ENCODE data around the gene SPATS2L. TPM values are rescaled to one million over a fixed set of nuclear protein-coding genes. Genes with fewer than 3 reads are reported as not detected.

The SPATS2L gene
- polyA plus RNA-seq, 4 donors = 66.7 to 104 (median 96.0) TPM

DNA sequence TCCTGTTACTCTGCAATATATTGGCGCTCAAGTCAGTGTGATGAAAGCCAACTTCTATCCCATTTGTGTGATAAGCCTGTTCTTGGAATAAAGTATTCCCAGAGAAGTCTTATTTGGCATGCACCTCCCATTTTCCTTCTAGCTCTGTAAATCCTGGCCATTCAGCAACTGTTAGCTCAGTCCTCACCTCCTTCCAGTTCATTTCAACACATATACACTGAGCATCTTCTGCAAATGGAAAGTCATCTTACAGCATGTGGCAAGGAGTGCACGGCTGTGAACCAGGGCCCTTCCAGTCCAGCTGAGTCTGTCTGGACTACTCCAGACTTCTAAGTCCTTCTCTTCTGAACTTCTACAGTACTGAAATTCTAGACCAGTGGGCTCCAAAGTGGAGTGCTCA is 53.1 kb downstream of the SPATS2L start:
- Histone ChIP-seq H3K4me1 (ENCODE audit: control insufficient read depth in 3 of 3, insufficient read depth in 2 of 3, low read depth in 1 of 3, low read length in 2 of 3) (peaks cover 0 to 7% (median 4%) of the 10 kb centered on the region in 3 donors), H3K4me3 (ENCODE audit: low read depth in 1 of 3, low read length in 3 of 3) (no peak overlapping the region), H3K9me3 (ENCODE audit: control insufficient read depth in 2 of 2, insufficient read depth in 1 of 2, low read depth in 1 of 2, low read length in 1 of 2) (no peaks in the 10 kb centered on the region), H3K27ac (ENCODE audit: low read depth in 1 of 3, low read length in 2 of 3) (no peak overlapping the region), H3K27me3 (ENCODE audit: control insufficient read depth in 3 of 3, insufficient read depth in 3 of 3, low read length in 3 of 3) (no peaks in the 10 kb centered on the region), H3K36me3 (ENCODE audit: control insufficient read depth in 3 of 3, insufficient read depth in 2 of 3, low read depth in 1 of 3, low read length in 3 of 3) (peaks cover 0 to 6% (median 0%) of the 10 kb centered on the region in 3 donors)
- 92 to 95% (median 92%) methylated on average over 2 of the region's 2 CpGs for WGBS, 3 donors
- FAIRE-seq (no peak), DNase-seq (no peak)

DNA sequence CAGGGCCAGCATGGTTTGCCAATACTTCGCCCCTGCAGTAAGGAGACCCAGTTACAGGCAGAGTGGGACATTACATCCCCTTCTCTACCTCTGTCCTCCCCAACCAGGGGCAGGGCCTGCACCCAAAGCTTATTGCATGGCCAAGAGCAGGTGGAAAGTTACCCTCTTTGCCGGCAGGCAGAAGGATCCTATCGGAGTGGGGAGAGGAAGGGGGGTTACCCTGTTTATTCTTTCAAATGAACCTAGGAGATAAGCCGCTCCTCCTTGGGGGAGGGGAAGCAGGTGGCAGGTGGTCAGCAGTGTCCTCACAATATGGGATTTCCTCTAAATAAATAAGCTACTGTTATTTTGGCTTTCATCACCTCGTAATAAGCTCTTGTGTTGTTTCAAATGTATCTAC is 53.9 kb downstream of the SPATS2L start:
- no peak overlapping the region for H3K4me3 ChIP-seq (ENCODE audit: low read depth in 1 of 3, low read length in 3 of 3)
- H3K4me1 ChIP-seq (ENCODE audit: control insufficient read depth in 3 of 3, insufficient read depth in 2 of 3, low read depth in 1 of 3, low read length in 2 of 3) = peaks cover 0 to 4% (median 2%) of the 10 kb centered on the region in 3 donors
- no peak overlapping the region for H3K27ac ChIP-seq (ENCODE audit: low read depth in 1 of 3, low read length in 2 of 3)
- no peaks in the 10 kb centered on the region for H3K9me3 ChIP-seq (ENCODE audit: control insufficient read depth in 2 of 2, insufficient read depth in 1 of 2, low read depth in 1 of 2, low read length in 1 of 2)
- H3K36me3 ChIP-seq (ENCODE audit: control insufficient read depth in 3 of 3, insufficient read depth in 2 of 3, low read depth in 1 of 3, low read length in 3 of 3) = peaks cover 0 to 6% (median 0%) of the 10 kb centered on the region in 3 donors
- DNase-seq (no peak), FAIRE-seq (no peak)
- WGBS, 3 donors = 62 to 81% (median 80%) methylated on average over 5 of the region's 5 CpGs
- no peaks in the 10 kb centered on the region for H3K27me3 ChIP-seq (ENCODE audit: control insufficient read depth in 3 of 3, insufficient read depth in 3 of 3, low read length in 3 of 3)

DNA sequence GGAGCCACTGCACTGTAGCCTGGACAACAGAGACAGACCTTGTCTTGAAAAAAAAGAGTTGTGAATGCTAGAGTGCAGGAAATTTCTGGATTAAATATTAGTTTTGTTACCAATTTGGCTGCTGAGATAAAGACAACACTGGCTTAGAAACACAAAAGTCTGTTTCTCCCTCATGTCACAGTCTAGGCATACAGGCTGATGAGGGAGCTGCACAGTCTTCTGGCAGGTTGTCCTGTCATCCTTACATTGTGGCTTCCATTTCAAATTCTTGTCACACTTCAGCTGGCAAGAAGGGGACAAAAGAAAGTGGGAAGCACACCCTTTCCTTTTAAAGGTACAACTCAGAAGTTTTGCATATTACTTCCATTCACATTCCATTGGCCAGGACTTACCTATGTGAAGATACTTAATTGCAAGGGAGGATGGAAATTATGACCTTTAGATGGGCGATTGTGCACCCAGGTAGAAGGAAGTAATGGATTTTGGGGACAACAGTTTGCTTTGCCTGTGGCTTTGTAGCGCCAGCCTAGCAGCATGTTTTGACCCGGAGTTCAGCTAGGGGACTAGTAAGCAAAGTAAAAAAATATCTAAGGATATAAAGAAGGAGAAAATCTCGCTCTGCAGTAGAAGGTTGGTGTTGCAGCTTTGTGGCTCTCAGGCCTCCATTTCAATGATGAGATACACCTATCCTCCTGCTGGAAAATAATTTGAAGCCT is 55.9 kb downstream of the SPATS2L start:
- FAIRE-seq = no peak
- Histone ChIP-seq H3K36me3 (ENCODE audit: control insufficient read depth in 3 of 3, insufficient read depth in 2 of 3, low read depth in 1 of 3, low read length in 3 of 3) (peaks cover 0 to 6% (median 0%) of the 10 kb centered on the region in 3 donors), H3K4me3 (ENCODE audit: low read depth in 1 of 3, low read length in 3 of 3) (no peak overlapping the region), H3K27ac (ENCODE audit: low read depth in 1 of 3, low read length in 2 of 3) (no peak overlapping the region), H3K27me3 (ENCODE audit: control insufficient read depth in 3 of 3, insufficient read depth in 3 of 3, low read length in 3 of 3) (no peaks in the 10 kb centered on the region), H3K9me3 (ENCODE audit: control insufficient read depth in 2 of 2, insufficient read depth in 1 of 2, low read depth in 1 of 2, low read length in 1 of 2) (no peaks in the 10 kb centered on the region), H3K4me1 (ENCODE audit: control insufficient read depth in 3 of 3, insufficient read depth in 2 of 3, low read depth in 1 of 3, low read length in 2 of 3) (peaks cover 0 to 2% (median 0%) of the 10 kb centered on the region in 3 donors)
- 89 to 98% (median 91%) methylated on average over 4 of the region's 4 CpGs for WGBS, 3 donors
- DNase-seq = no peak

DNA sequence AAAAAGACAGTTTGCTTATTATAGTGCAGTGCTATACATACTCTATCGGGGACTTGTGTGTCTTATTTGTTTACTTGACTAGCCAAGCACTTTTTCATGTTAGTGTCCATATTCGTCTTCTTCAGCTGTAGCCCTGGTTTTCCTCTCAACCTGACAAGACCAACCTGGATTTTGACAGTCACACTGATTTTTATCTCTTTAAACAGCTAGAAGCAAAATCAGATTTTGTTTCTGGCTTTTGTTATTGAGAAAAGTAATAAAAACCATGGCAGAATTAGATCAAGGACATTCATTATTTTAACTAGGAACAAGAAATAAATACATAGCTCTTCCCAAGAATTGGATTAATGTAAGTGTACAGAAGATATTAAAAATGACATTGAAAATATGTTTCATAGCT is 56.8 kb downstream of the SPATS2L start:
- FAIRE-seq (no peak), DNase-seq (no peak)
- Histone ChIP-seq H3K9me3 (ENCODE audit: control insufficient read depth in 2 of 2, insufficient read depth in 1 of 2, low read depth in 1 of 2, low read length in 1 of 2) (no peaks in the 10 kb centered on the region), H3K27me3 (ENCODE audit: control insufficient read depth in 3 of 3, insufficient read depth in 3 of 3, low read length in 3 of 3) (no peaks in the 10 kb centered on the region), H3K4me1 (ENCODE audit: control insufficient read depth in 3 of 3, insufficient read depth in 2 of 3, low read depth in 1 of 3, low read length in 2 of 3) (peaks cover 0 to 2% (median 0%) of the 10 kb centered on the region in 3 donors), H3K4me3 (ENCODE audit: low read depth in 1 of 3, low read length in 3 of 3) (no peak overlapping the region), H3K36me3 (ENCODE audit: control insufficient read depth in 3 of 3, insufficient read depth in 2 of 3, low read depth in 1 of 3, low read length in 3 of 3) (peaks cover 0 to 6% (median 0%) of the 10 kb centered on the region in 3 donors), H3K27ac (ENCODE audit: low read depth in 1 of 3, low read length in 2 of 3) (no peak overlapping the region)
- 78 to 91% (median 86%) methylated on average over 2 of the region's 2 CpGs for WGBS, 3 donors

DNA sequence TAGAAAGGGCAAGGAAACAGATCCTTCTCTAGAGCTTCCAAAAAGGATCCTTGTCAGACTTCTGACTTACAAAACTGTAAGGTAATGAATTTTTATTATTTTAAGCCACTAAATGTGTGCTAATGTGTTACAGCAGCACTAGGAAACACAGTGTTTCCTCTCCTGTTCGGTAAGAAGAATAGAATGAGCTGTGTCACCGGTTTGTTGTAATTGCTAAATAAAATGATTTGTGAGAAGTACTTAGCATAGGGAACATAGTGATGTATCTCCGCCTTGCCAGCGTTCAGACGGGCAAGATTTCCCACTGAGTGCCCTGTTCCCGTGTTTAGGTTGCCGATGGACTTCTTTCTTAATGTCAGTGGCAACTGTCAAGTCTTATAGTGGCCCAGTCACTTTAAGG is 57.6 kb downstream of the SPATS2L start:
- no peak for DNase-seq
- no peak overlapping the region for H3K27ac ChIP-seq (ENCODE audit: low read depth in 1 of 3, low read length in 2 of 3)
- H3K9me3 ChIP-seq (ENCODE audit: control insufficient read depth in 2 of 2, insufficient read depth in 1 of 2, low read depth in 1 of 2, low read length in 1 of 2) = no peaks in the 10 kb centered on the region
- no peaks in the 10 kb centered on the region for H3K27me3 ChIP-seq (ENCODE audit: control insufficient read depth in 3 of 3, insufficient read depth in 3 of 3, low read length in 3 of 3)
- FAIRE-seq = no peak
- peaks cover 0 to 6% (median 0%) of the 10 kb centered on the region in 3 donors for H3K36me3 ChIP-seq (ENCODE audit: control insufficient read depth in 3 of 3, insufficient read depth in 2 of 3, low read depth in 1 of 3, low read length in 3 of 3)
- 81 to 90% (median 88%) methylated on average over 7 of the region's 7 CpGs for WGBS, 3 donors
- H3K4me1 ChIP-seq (ENCODE audit: control insufficient read depth in 3 of 3, insufficient read depth in 2 of 3, low read depth in 1 of 3, low read length in 2 of 3) = peaks cover 0 to 2% (median 0%) of the 10 kb centered on the region in 3 donors
- no peak overlapping the region for H3K4me3 ChIP-seq (ENCODE audit: low read depth in 1 of 3, low read length in 3 of 3)

DNA sequence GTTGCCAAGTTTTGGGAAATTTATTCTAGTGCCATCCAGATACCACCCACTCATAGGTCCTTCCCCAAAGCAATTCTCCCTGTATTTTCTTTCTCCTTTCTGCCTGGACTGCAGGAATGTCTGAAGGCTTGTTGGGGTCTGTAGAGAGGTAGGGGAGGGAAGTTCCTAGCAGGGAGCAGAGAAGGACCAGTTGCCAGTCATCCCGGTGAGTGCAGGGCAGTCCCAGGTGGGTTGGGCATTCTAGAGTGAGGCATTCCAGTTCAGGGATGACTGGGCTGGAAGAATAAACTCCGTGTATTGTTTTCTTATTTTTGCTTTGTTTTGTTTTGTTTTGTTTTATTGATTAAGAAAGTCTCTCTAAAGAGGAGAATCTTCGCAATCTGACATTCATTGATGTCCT is 58.1 kb downstream of the SPATS2L start:
- Histone ChIP-seq H3K27me3 (ENCODE audit: control insufficient read depth in 3 of 3, insufficient read depth in 3 of 3, low read length in 3 of 3) (no peaks in the 10 kb centered on the region), H3K4me3 (ENCODE audit: low read depth in 1 of 3, low read length in 3 of 3) (no peak overlapping the region), H3K4me1 (ENCODE audit: control insufficient read depth in 3 of 3, insufficient read depth in 2 of 3, low read depth in 1 of 3, low read length in 2 of 3) (peaks cover 0 to under 1% (median 0%) of the 10 kb centered on the region in 3 donors), H3K36me3 (ENCODE audit: control insufficient read depth in 3 of 3, insufficient read depth in 2 of 3, low read depth in 1 of 3, low read length in 3 of 3) (peaks cover 0 to 6% (median 0%) of the 10 kb centered on the region in 3 donors), H3K9me3 (ENCODE audit: control insufficient read depth in 2 of 2, insufficient read depth in 1 of 2, low read depth in 1 of 2, low read length in 1 of 2) (no peaks in the 10 kb centered on the region), H3K27ac (ENCODE audit: low read depth in 1 of 3, low read length in 2 of 3) (no peak overlapping the region)
- FAIRE-seq = no peak
- WGBS, 3 donors = 82 to 92% (median 84%) methylated on average over 3 of the region's 3 CpGs
- no peak for DNase-seq

DNA sequence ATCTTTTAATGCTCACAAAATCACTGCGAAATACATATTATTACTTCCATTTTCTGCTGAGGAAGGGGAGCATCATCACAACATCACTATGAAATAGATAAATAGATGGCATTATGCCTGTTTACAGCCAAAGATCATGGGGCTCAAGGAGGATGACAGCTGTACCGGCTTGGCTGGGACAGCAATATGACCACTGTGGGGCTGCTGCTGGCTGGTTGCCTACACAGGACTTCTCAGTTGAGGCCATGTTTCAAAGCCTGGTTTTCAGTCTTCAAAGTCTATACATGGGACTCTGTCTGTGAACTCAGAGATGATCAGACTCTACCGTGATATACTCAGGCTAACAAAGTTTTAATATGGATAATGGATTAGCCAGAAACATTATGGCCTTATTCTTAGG is 58.7 kb downstream of the SPATS2L start:
- 72 to 86% (median 73%) methylated on average over 3 of the region's 3 CpGs for WGBS, 3 donors
- no peak overlapping the region for H3K4me3 ChIP-seq (ENCODE audit: low read depth in 1 of 3, low read length in 3 of 3)
- H3K27ac ChIP-seq (ENCODE audit: low read depth in 1 of 3, low read length in 2 of 3) = no peak overlapping the region
- H3K27me3 ChIP-seq (ENCODE audit: control insufficient read depth in 3 of 3, insufficient read depth in 3 of 3, low read length in 3 of 3) = no peaks in the 10 kb centered on the region
- H3K9me3 ChIP-seq (ENCODE audit: control insufficient read depth in 2 of 2, insufficient read depth in 1 of 2, low read depth in 1 of 2, low read length in 1 of 2) = no peaks in the 10 kb centered on the region
- FAIRE-seq (no peak), DNase-seq (no peak)
- H3K36me3 ChIP-seq (ENCODE audit: control insufficient read depth in 3 of 3, insufficient read depth in 2 of 3, low read depth in 1 of 3, low read length in 3 of 3) = peaks cover 0 to 6% (median 0%) of the 10 kb centered on the region in 3 donors
- H3K4me1 ChIP-seq (ENCODE audit: control insufficient read depth in 3 of 3, insufficient read depth in 2 of 3, low read depth in 1 of 3, low read length in 2 of 3) = no peaks in the 10 kb centered on the region

- Histone ChIP-seq H3K4me3 (ENCODE audit: low read depth in 1 of 3, low read length in 3 of 3) (no peak overlapping the region), H3K27ac (ENCODE audit: low read depth in 1 of 3, low read length in 2 of 3) (no peak overlapping the region)
- no peak for FAIRE-seq
Measured at GRCh38 chr2:200367155-200367554, 60.7 kb downstream of the SPATS2L start.

More at GRCh38 chr2:200367155-200367554, 60.7 kb downstream of the SPATS2L start:
- Histone ChIP-seq H3K36me3 (ENCODE audit: control insufficient read depth in 3 of 3, insufficient read depth in 2 of 3, low read depth in 1 of 3, low read length in 3 of 3) (peaks cover 0 to 1% (median 0%) of the 10 kb centered on the region in 3 donors), H3K27me3 (ENCODE audit: control insufficient read depth in 3 of 3, insufficient read depth in 3 of 3, low read length in 3 of 3) (no peaks in the 10 kb centered on the region), H3K9me3 (ENCODE audit: control insufficient read depth in 2 of 2, insufficient read depth in 1 of 2, low read depth in 1 of 2, low read length in 1 of 2) (no peaks in the 10 kb centered on the region), H3K4me1 (ENCODE audit: control insufficient read depth in 3 of 3, insufficient read depth in 2 of 3, low read depth in 1 of 3, low read length in 2 of 3) (no peaks in the 10 kb centered on the region)
- DNase-seq = no peak
- 45 to 63% (median 49%) methylated on average over 2 of the region's 2 CpGs for WGBS, 3 donors
